HG02642 (cell line): ENCODE results near the gene NTM.

Source experiments
- ATAC-seq: cut with Tn5 transposase; IDR thresholded peaks from one replicate; pipeline ENCODE4 v1.9.1; 2021; ENCODE audit warnings: mild to moderate bottlenecking; ENCODE audit not compliant: unreplicated experiment, poor library complexity

NTM gene

GRCh38 chr11:131964698-131965483, 594.5 kb downstream of the NTM start:
- no peak for ATAC-seq

GRCh38 chr11:131965504-131965903, 595.1 kb downstream of the NTM start:
- ATAC-seq = no peak

GRCh38 chr11:131966667-131967066, 596.3 kb downstream of the NTM start:
- no peak for ATAC-seq

GRCh38 chr11:131969261-131969660, 598.8 kb downstream of the NTM start:
- ATAC-seq = no peak

GRCh38 chr11:131973061-131973460, 602.6 kb downstream of the NTM start:
- no peak for ATAC-seq

- ATAC-seq = no peak
Observed at GRCh38 chr11:131975619-131976018, 605.2 kb downstream of the NTM start.

GRCh38 chr11:131976021-131976420, 605.6 kb downstream of the NTM start:
- no peak for ATAC-seq

- ATAC-seq = no peak
Observed at GRCh38 chr11:131977231-131977630, 606.8 kb downstream of the NTM start.

GRCh38 chr11:131977854-131978253, 607.4 kb downstream of the NTM start:
- ATAC-seq = no peak

GRCh38 chr11:131978351-131978750, 607.9 kb downstream of the NTM start:
- ATAC-seq = no peak

- no peak for ATAC-seq
Observed at GRCh38 chr11:131979364-131979763, 608.9 kb downstream of the NTM start.

GRCh38 chr11:131980199-131980598, 609.8 kb downstream of the NTM start:
- no peak for ATAC-seq

- no peak for ATAC-seq
Observed at GRCh38 chr11:131980888-131981668, 610.7 kb downstream of the NTM start.

GRCh38 chr11:131982154-131982553, 611.7 kb downstream of the NTM start:
- ATAC-seq = no peak

- ATAC-seq = no peak
Observed at GRCh38 chr11:131985846-131986301, 615.5 kb downstream of the NTM start.

GRCh38 chr11:131987703-131988102, 617.3 kb downstream of the NTM start:
- ATAC-seq = no peak

GRCh38 chr11:131991606-131992005, 621.2 kb downstream of the NTM start:
- no peak for ATAC-seq

GRCh38 chr11:131993246-131993645, 622.8 kb downstream of the NTM start:
- ATAC-seq = no peak

GRCh38 chr11:131998020-131998419, 627.6 kb downstream of the NTM start:
- ATAC-seq = no peak

GRCh38 chr11:131999084-131999483, 628.7 kb downstream of the NTM start:
- ATAC-seq = no peak

GRCh38 chr11:131999955-132000354, 629.5 kb downstream of the NTM start:
- no peak for ATAC-seq

- no peak for ATAC-seq
Observed at GRCh38 chr11:132005887-132006286, 635.5 kb downstream of the NTM start.
